HG02885 (cell line): Measurements from ENCODE around the gene LLCFC1.

Experiments
- ATAC-seq: cut with Tn5 transposase; IDR thresholded peaks from one replicate; pipeline ENCODE4 v1.9.1; 2021; ENCODE audit warnings: mild to moderate bottlenecking; ENCODE audit not compliant: unreplicated experiment, poor library complexity

The LLCFC1 gene

DNA sequence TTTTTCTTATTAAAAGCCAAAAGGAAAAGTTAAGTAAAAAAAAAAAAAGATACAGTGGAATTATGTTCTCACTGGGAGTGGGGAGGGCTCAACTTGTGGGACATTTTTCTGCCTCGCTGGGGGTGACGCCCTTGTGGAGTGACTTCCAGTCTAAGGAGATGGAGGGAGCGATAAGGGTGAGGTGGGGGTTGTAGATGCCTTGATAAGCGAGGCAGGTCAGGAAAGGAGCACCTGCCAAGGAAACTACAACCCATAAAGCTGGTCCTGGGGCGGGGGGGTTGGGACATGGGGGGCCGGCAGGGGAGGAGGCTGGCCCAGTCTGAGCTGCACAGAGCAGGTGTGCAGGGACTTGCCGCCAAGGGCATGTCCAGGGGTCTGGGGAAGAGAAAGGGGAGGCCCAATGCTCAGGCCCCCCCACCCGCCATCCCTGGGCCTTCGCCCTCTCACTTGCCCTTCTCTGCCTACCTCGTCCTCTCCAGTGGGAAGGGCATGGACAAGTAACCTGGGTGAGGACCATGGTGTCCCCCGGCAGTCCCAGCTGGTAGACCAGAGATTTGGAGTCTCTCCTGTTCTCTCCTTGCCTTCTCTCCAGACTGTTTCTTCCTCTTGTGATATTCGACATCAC lies 3.2 kb upstream of the LLCFC1 start:
- no peak for ATAC-seq

DNA sequence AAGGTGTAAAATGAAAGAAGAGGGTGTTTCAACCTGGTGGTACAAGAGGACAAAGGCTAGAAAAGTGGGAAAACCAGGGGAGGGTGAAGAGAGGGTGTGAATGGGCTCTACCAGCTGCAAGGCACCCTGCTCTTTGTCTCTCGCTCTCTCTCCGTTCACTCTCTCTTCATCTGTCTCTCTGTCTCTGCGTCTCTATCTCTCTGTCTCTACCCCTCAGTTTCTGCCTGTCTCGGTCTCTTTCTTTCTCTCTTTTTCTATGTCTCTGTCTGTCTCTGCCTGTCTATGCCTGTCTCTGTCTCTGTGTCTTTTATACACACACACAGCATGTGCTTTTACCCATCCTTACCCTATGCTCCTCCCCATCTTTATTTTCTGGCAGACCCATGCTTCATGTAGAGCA lies 673 bp upstream of the LLCFC1 start:
- no peak for ATAC-seq

DNA sequence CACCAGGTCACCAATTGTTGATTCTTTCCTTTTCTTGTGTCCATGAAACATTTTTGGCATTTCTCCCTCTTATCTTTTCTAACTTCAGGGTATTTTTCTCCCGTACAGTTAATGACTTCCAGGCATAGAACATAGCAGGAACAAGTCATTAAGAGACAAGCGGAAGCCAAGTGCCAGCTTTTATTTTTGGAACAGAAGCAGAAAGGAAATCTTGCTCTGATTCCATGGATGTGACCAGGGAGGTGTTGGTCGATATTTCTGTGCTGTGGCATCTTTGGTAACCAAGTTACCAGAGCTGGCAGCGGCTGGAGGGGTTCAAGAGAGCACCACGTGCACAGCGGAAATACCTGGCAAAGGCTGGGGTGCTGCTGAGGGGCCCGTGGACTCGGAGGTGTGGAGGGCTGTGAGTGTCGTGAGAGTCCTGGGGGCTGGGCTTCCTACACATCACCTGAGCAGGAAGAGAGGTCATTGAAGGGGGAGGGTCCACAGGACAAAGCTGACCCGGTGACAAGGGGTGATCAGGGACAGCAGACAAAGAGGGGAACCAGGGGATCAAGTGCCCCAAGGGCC lies 1.8 kb downstream of the LLCFC1 start:
- no peak for ATAC-seq

DNA sequence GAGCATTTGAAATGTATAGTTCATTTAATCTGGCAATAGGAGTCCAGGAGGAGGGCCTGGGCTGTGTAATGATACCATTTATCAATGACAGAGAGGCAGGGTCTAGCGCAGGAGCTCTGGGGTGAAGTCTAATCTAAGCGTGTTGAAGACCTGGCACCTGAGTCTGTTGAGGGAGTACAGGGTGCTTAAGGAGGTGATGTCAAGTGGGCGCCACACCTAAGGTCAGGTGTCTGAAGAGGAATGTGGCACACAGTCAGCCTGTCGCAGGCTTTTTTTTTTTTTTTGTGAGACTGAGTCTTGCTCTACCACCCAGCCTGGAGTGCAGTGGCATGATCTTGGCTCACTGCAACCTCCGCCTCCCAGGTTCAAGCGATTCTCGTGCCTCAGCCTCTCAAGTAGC lies 2.3 kb downstream of the LLCFC1 start:
- ATAC-seq, result no peak

DNA sequence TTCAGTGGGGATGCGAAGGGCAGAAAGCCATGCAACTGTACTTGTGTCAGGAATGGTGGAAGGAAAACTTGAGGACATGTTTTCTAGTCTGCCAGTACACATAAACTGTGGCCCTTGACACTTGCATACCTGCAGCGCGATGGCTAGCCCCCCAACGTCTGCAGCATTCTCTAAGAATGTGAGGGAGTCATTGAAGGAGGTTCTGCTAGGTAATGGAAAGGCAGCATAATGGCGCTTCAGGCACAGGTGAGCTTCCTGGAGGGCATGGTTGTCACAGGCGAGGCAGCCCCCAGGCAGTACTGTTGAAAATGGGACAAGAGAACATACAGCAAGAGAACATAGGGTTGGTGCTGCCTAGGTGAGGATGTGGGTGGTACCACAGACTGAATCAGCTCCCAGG lies 3.5 kb downstream of the LLCFC1 start:
- ATAC-seq, result no peak

DNA sequence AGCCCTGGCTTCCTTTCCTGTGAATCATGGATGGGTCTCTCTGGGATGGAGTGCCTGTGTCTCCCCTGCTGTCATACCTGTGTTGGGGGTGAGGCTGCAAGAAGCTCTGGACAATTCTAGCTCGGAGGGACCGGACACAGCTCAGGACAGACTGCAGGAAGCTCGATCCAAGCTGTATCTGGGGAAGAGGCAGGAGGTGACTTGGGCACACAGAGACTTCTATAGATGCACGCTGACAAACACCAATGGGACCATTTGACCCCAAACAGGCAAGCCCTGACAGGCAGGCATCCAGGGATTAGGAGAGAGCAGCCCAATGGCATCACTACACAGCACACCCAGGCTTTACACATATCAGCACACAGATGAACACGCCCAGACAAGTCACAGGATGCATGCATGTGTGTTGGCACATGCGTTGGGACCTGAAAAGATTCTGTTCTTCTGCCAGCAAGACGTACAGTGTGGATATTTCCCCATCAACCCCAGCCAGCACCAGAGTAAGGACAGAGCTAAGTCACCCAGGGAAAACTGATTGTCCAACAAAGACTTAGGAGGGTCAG lies 4.5 kb downstream of the LLCFC1 start:
- ATAC-seq, result no peak

DNA sequence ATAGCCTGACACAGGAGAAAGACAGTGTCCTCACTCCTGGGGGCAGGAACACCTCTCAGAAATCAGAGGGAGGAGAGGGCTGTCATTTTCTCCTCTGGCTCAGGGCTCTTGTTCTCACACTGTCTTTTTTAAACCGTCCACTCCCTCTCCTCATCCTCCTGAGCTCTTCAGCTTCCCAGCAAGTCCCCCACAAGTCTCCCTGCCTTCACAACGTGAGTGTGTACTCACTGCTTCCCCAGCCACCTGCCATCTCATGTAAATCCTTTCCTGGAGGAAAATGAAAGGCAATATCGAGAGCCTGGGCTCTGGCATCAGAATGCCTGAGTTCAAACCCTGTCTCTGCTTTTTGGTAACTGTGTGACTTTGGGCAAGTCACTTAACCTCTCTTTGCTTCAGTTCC lies 5.7 kb downstream of the LLCFC1 start:
- no peak for ATAC-seq

DNA sequence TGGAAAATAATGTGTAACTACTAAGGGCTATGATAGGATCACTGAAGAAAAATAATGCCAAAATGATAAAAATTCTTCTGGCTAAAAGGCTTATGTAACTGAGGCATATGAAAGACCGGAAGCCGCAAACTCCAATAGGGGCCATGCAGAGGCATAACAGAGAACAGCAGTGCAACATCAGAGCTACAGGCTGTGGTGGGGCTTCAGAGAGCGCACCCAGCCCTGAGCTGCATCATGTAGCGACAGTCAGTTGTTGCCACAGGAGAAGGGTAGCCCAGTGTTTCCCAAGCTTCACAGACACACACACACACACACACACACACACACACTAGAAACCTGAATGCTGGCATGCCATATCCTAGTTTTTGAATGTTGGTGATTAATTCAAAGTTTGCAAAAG lies 9.3 kb downstream of the LLCFC1 start:
- ATAC-seq, result no peak

DNA sequence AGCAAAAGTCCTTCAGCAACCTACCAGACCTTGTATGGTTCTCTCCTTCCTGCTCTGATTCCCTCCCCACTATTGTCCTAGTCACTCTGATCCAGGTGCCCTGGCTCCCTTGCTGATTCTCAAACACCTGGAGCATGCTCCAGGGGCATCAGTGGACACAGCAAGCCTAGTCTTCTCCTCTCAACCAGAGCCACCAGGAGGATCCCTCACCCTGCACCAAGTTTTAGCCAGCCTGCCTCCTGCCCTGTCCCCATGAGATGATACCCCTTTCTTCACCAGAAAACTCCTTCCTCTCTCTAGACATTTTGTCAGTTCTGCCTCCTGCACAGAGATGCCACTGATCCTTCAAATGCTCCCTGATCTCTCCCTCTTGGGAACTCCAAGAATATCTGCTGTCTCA lies 11.0 kb downstream of the LLCFC1 start:
- no peak for ATAC-seq

DNA sequence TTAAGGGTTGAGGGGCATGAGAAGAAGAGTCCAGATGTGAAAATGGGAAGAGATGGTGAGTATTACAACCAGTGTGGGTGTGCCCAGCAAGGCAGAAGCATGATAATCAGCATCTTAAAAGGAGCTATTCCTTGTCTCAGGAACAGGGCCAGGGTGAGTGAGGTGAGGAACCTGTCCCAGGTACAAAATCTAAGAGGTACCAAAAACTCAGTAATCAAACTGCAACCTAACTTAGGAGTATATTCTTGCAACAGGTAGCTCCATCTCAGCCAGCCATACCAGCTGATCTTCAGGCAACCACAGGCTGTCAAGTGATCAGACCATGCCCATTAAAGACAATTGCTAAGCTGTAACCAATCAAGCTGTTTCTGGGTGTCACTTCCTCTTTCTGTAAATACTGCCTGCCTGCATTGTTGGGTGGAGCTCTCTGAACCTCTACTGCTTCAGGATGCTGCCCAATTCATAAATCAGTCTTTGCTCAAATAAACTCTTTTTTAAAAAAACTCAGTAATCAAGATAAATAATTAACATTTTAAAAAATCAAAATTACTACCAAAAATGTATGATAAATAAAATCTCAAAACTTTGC lies 15.5 kb downstream of the LLCFC1 start:
- ATAC-seq, result peak; percentile 73

DNA sequence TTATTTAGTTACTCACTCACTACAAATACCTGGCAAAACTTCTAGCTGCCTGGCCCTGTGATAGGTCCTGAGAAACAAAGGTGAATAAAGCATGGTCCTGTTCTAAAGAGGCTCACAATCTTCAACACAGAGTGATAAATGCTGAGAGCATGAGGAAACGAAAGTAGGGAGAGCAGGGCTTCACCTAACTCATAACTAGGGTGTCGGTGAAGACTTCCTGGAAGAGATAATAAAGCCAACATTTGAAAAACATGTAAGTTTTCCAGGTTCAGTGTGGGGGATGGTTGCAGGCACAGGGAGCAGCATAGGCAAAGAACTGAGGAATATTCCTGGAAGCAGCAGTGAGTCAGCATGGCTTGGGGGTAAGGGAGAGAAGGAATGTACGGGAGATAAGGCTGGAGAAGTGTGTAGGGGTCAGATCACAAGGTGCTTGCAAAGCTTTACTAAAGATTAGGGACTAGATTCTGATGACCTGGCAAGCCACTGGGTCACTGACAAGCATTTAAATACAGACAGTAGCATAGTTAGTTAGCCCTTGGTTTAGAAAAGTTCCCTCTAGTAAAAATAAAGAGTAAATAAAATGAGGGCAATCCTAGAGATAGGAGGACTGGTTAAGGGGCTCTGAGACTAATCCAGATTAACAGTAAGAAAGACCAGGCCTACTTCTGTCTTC lies 17.8 kb downstream of the LLCFC1 start:
- ATAC-seq, result no peak

DNA sequence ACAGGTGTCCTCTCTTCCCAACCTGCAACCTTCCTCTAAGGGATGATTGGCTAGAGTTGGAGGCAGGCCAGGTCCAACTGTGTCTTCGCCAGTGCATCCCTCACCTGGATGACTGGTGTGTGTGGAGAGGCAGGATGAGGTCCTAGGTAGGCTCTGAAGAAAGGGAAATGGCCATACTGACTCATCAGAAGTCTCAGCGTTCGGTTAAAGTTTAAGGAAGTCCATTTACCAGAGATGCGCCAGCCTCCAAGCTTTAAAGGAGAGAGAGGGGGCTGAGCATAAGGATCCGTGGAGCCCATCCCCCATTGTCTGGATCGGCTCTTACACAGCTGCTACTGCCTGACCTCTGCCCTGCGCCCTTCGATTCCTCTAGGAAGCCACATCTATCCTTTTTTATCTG lies 18.4 kb downstream of the LLCFC1 start:
- ATAC-seq, result no peak

DNA sequence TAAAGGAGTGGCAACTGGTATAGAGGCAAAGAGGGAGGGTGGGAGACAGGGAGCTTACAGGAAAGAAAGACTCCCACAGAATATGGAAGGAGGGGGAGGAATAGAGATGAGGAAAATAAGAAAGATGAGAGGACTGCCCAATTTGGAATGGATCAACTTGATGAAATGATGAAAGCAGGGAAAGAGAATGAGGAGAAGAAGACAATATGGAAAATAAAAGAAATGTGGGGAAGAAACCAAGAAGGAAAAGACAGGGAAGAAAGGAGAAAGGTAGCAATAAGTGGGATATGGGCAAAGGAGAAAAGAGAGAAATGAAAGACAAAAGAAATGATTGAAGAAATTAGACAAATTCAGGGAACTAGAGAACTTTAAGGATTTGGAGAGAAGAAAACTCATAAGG lies 19.9 kb downstream of the LLCFC1 start:
- no peak for ATAC-seq

DNA sequence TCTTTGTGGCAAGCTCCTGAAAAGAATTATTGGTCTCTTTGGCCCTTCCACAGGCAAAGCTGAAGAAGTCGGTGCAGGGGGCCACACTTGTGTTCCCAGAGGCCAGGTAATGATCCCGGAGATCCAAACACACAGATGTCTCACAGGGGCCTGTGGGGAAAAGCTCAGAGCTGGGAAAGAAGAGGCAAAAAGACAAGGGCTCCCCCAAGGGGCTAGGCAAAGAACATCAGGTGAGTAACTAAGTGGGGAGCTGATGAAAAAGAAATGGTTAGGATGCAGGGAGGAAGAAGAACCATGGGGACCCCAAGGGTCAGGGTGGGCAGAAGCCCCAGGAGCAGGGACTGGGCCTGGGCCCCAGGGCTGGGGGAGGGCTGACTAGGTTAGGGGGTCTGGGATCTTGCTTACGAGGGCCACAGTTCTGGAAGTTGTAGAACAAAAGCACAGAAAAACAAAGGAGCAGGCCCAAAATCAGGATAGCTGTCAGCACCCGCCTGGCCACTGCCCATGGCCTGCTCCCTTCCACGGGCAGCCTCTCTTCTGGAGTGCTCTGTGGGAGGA lies 21.8 kb downstream of the LLCFC1 start:
- no peak for ATAC-seq

DNA sequence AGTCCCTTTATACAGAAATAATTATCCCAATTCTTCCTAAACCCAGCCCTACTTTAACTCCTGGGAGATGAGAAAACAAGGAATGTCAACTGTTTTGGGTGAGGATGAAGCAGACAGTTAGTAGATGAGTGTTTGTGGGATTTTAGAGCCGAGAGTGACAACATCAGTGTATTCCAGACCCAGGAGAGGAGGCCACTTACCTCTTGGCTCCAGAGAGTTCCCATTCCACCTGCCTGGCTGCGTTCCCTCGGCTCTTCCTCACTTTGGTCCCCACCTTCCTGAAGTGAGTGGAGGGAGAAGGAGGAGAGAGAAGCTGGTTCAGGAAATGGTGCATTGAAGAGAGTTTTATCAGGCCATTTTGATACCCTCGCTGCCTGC lies 22.3 kb downstream of the LLCFC1 start:
- no peak for ATAC-seq

DNA sequence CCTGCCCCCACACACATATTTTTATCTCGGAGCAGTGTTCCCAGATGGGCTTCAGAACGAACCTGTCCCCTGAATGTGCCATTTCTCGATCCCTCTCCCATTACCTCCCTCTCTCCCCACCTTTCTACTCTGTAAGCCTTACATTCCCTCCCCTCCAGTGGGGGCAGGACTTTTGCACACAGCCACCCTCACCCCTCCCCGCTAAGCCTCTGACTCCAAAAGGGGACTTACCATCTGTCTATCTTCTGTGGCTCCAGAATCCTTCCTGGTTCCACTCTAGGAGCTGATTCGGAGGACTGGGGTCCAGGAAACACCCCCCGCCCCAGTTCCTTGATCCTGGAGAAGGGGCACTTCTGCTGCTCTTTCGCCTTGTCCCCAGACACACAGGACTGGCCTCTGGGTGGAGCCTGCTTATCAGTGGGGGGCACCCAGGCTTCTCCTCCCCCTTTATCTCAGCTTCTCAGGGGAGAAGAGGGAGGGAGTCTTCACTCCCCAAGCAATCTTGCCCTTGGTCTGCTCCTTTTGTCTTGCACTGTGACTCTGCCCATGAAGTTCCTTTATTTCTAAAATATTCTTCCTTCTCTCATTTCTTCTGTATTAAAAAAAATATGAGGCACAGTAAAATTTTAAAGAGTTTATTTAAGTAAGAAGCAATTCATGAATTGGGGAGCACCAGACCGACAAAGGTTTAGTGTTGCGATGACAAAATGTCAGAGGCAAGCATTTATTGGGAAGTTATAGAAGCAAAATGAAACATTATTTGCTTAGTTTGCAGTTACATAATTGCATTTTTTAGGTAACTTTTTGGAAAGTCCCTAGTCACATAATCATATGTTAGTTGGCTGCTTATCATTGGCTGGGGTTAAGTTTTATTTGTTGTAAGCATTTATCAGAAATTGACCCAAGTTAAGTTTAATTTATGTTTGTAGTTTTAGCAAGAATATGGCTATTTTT lies 23.0 kb downstream of the LLCFC1 start, which contains the start of gene KEL:
Gene KEL, minus strand, starts transcription at position 391 of the 954 bp plus-strand sequence. Its CDS starts 157 bp downstream, at position 234.
- no peak for ATAC-seq

DNA sequence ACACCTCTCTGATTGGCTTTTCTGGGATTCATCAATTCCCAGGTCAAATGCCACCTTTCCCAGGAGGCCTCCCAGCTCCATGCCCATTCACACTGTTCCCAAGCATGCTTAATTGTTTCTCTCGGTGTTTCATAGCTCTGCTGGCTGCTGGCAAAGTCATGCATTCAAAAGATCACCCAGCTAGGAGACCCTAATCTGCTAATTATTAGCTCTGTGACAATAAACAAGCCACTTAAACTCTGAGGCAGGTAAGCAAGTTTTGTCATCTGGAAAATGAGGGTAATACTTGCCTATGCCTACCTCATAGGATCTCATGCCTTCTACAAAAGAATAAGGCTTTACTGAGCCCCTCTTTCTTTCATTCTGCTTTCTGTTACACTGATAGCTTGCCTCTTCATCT lies 23.7 kb downstream of the LLCFC1 start:
- ATAC-seq, result no peak

DNA sequence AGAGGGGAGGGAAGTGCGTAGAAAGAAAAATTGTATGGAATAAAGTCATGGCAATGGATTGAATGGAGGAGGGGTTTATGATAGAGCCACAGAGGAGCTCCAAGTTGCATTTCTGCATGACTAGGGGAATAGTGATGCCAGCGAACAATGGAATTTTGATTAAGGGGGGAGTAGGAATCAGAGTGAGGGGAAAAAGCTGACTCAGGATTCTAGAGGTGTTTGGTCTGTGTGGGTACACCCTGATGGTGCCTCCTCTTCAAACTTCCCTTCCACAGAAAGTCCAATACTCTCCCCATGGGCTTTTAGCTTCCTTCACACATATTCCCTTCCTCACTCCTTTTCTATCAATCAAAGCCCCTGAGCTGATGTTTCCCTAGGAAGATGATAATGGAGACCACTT lies 24.7 kb downstream of the LLCFC1 start:
- ATAC-seq, result no peak

DNA sequence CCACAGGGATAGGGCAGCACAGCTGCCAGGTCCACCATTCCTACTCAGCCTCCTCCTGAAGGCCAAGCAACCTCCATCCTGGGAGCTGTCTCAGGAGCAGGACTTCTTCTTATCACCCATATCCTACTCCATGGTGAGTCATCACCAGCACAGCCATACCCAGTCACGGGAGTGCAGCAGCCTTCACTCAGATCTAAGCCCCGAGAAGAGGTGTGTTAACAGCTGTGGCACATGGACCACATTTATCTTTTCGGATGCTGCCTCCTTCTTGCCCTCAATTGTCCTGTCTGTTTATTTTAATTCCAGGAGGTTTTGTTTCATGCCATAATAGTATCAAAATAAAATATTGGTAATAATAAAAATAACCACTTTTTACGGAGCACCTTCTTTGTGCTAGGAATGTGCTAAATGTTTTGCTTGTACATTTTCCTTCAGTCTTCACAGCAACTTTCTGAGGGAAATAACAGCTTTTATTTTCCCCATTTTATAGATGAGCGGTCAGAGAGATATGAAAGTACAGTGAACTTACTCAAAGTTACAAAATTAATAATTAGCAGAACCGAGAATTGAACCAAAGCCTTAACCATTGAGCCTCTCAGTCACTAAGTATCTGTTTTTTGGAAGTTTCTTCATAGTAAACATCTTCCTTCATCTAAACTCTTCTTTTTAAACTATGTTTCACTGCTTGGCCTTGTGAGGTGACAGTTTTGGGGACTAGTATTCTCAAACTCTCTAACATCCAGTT lies 25.4 kb downstream of the LLCFC1 start:
- no peak for ATAC-seq
